ENCODE measurements around the gene ADAM12. TPM values are rescaled to one million over a fixed set of nuclear protein-coding genes. Genes with fewer than 3 reads are reported as not detected.

The ADAM12 gene
- total RNA-seq, 1 experiment from 2014 or later = 0.24 TPM

GRCh38 chr10:126334272-126334671 is 54.0 kb downstream of the ADAM12 start:
- Mint-ChIP-seq H3K27ac (no peak overlapping the region), H3K4me3 (no peak overlapping the region), H3K4me1 (0 out of 4 replicates have a peak, but pooled peaks cover 0 to 4% of the 10 kb centered on the region in 2 experiments), H3K9me3 (no peaks in the 10 kb centered on the region), H3K27me3 (ENCODE audit: low read depth) (peaks cover 9% of the 10 kb centered on the region; the same call in 1 of the 2 replicates), H3K36me3 (ENCODE audit: insufficient read depth in 1 of 3, low read depth in 3 of 3) (no peaks in the 10 kb centered on the region)
- TF ChIP-seq CTCF (conservative IDR thresholded peaks at IDR 0.05) = no peak
- Histone ChIP-seq H2BK5ac (ENCODE audit: insufficient read length, low read length) (no peak overlapping the region), H2AK5ac (ENCODE audit: insufficient read length, low read length) (no peak overlapping the region), H3K4ac (ENCODE audit: low read depth, low read length) (no peak overlapping the region), H3K79me1 (ENCODE audit: insufficient read depth, low read depth, low read length, poor library complexity, severe bottlenecking) (no peaks in the 10 kb centered on the region), H4K20me1 (ENCODE audit: control insufficient read depth, insufficient read depth, insufficient read length) (no peaks in the 10 kb centered on the region), H2BK12ac (ENCODE audit: insufficient read length, low read depth, low read length) (no peak overlapping the region), H3K14ac (ENCODE audit: insufficient read depth, low read length) (no peak overlapping the region), H2BK120ac (ENCODE audit: low read depth, low read length, poor library complexity, severe bottlenecking) (no peak overlapping the region), H2BK20ac (ENCODE audit: low read depth, low read length, poor library complexity, severe bottlenecking) (no peak overlapping the region), H4K8ac (replicated peaks; ENCODE audit: insufficient read length, low read depth, low read length) (no peak overlapping the region), H3K56ac (ENCODE audit: insufficient read length, low read depth, low read length) (no peak overlapping the region), H2BK15ac (ENCODE audit: low read depth, low read length) (no peak overlapping the region), H3K27me3 (ENCODE audit: insufficient read depth, low read length) (no peaks in the 10 kb centered on the region), H2AFZ (ENCODE audit: low read length) (no peak overlapping the region), H3K27ac (ENCODE audit: insufficient read length, low read depth, low read length) (no peak overlapping the region), H3K4me2 (ENCODE audit: insufficient read depth, insufficient read length, low read length) (no peak overlapping the region), H3K23me2 (ENCODE audit: insufficient read length, low read depth, low read length, poor library complexity, severe bottlenecking) (no peaks in the 10 kb centered on the region), H4K5ac (ENCODE audit: insufficient read length, low read depth, low read length) (no peak overlapping the region), H3K18ac (ENCODE audit: insufficient read length, low read depth, low read length) (no peak overlapping the region), H3T11ph (ENCODE audit: low read length) (no peak overlapping the region), H4K91ac (ENCODE audit: insufficient read length, low read depth, low read length) (no peak overlapping the region), H3K23ac (ENCODE audit: insufficient read length, low read depth, low read length) (no peak overlapping the region), H3K9me3 (ENCODE audit: control insufficient read depth, low read depth, low read length) (no peaks in the 10 kb centered on the region), H3K4me1 (ENCODE audit: insufficient read depth, low read length) (no peaks in the 10 kb centered on the region), H3K9ac (ENCODE audit: extremely low read depth, insufficient read length, low read length) (no peak overlapping the region), H3K79me2 (ENCODE audit: insufficient read depth, low read length) (no peaks in the 10 kb centered on the region)
- no CpG with 5 or more reads among the region's 2 CpGs for WGBS (ENCODE audit: extremely low coverage, insufficient read length, low lambda C conversion rate)
- DNase-seq = no peak

Measured in H9 (cell line).